Kidney epithelial cell (primary cell): Measurements from ENCODE around the gene ARHGEF1. TPM values are rescaled to one million over a fixed set of nuclear protein-coding genes. Genes with fewer than 3 reads are reported as not detected.

ENCODE experiments used
- DNase-seq: peaks from one replicate; pipeline ENCODE4 v3.0.0-alpha.2; 2010; ENCODE audit warnings: low read depth
- H3K27me3 ChIP-seq: 2 replicates; pipeline ENCODE4 v1.6.0; 2011; ENCODE audit warnings: low read length; ENCODE audit not compliant: control insufficient read depth, insufficient read depth
- H3K36me3 ChIP-seq: 2 replicates; pipeline ENCODE4 v1.5.1; 2011; ENCODE audit warnings: low read length; ENCODE audit not compliant: control insufficient read depth, insufficient read depth
- H3K4me3 ChIP-seq: 2 replicates; pipeline ENCODE4 v1.5.1; 2011; ENCODE audit warnings: low read depth, mild to moderate bottlenecking, control low read depth, low read length
- total RNA-seq: library from RNA; depleted of rRNA; stranded (reverse); fragments of >200 nt; gene quantifications from 2 replicates; pipeline ENCODE4 v1.2.3, GENCODE V29; 2015
- TF ChIP-seq, protein P1 (sequence below): IDR thresholded peaks from 2 replicates; pipeline ENCODE4 v1.5.1; 2011; ENCODE audit warnings: mild to moderate bottlenecking, moderate library complexity, low read length, control low read depth, inconsistent platforms; ENCODE audit not compliant: insufficient read depth, poor library complexity, severe bottlenecking

The ARHGEF1 gene
- total RNA-seq, 1 donor from 2014 or later = 72.2 TPM

DNA sequence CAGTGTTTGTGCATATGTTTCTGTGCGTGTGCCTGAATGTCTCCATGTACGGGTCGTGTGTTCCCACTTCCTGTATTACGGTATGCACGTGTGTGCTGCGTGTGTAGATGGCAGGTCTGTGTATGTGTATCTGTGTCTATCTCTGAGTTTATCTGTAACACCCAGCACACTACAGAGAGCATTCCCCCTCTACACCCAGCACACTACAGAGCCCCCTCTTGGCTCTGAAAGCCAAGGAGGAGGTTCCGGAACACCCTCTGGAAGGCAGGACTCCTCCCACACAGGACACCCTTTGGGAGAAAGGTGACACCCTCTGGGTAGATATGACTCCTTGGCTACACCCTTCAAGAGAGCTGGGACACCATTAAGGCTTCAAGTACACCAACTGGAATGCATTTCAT is 47.3 kb downstream of the ARHGEF1 start:
- TF ChIP-seq, protein P1, sequence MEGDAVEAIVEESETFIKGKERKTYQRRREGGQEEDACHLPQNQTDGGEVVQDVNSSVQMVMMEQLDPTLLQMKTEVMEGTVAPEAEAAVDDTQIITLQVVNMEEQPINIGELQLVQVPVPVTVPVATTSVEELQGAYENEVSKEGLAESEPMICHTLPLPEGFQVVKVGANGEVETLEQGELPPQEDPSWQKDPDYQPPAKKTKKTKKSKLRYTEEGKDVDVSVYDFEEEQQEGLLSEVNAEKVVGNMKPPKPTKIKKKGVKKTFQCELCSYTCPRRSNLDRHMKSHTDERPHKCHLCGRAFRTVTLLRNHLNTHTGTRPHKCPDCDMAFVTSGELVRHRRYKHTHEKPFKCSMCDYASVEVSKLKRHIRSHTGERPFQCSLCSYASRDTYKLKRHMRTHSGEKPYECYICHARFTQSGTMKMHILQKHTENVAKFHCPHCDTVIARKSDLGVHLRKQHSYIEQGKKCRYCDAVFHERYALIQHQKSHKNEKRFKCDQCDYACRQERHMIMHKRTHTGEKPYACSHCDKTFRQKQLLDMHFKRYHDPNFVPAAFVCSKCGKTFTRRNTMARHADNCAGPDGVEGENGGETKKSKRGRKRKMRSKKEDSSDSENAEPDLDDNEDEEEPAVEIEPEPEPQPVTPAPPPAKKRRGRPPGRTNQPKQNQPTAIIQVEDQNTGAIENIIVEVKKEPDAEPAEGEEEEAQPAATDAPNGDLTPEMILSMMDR = no peak
- no peaks in the 10 kb centered on the region for H3K36me3 ChIP-seq
- H3K4me3 ChIP-seq = no peak overlapping the region
- peaks cover 93% of the 10 kb centered on the region for H3K27me3 ChIP-seq
- no peak for DNase-seq

DNA sequence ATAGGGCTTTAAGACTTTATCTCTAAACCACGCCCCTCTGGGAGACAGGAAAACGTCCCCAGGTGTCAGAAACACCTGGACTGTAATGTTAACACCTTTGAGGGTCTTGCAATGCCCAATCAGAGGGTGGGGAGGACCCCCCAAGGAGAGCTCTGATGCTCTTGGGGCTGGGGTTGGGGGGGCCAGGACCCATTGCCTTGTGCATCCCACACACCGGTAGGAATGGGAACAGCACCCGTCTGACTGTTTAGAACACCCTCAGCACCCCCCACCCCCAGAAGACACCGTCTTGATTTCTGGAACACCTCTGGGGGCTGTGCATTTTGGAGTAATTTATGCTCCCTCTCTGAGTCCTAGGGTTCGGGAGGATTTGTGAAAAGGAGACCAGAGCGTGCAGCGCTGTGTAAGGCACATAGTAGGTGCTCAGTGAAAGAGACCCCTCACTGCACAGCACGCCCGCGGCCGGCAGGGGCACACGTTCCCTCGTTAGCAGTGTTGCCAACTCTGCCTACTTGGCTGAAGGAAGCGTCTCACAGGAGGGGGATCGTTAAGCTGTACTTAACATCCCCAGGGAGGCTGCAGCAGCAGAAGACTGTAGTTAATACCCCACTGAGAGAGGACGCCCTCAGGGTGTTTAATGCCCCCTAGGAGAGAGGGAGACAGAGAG is 48.1 kb downstream of the ARHGEF1 start:
- DNase-seq = no peak
- Histone ChIP-seq H3K4me3 (no peak overlapping the region), H3K27me3 (peaks cover 91% of the 10 kb centered on the region), H3K36me3 (no peaks in the 10 kb centered on the region)
- TF ChIP-seq, protein P1 = peak; percentile 61

GRCh38 chr19:41932259-41932719 is 49.3 kb downstream of the ARHGEF1 start:
- Histone ChIP-seq H3K36me3 (no peaks in the 10 kb centered on the region), H3K4me3 (no peak overlapping the region), H3K27me3 (peaks cover 88% of the 10 kb centered on the region)
- TF ChIP-seq, protein P1 = no peak
- no peak for DNase-seq

- H3K4me3 ChIP-seq = no peak overlapping the region
- peaks cover 85% of the 10 kb centered on the region for H3K27me3 ChIP-seq
- no peaks in the 10 kb centered on the region for H3K36me3 ChIP-seq
- DNase-seq = no peak
- TF ChIP-seq, protein P1 = no peak
These were observed 49.8 kb downstream of the ARHGEF1 start for GRCh38 chr19:41932720-41933332.

DNA sequence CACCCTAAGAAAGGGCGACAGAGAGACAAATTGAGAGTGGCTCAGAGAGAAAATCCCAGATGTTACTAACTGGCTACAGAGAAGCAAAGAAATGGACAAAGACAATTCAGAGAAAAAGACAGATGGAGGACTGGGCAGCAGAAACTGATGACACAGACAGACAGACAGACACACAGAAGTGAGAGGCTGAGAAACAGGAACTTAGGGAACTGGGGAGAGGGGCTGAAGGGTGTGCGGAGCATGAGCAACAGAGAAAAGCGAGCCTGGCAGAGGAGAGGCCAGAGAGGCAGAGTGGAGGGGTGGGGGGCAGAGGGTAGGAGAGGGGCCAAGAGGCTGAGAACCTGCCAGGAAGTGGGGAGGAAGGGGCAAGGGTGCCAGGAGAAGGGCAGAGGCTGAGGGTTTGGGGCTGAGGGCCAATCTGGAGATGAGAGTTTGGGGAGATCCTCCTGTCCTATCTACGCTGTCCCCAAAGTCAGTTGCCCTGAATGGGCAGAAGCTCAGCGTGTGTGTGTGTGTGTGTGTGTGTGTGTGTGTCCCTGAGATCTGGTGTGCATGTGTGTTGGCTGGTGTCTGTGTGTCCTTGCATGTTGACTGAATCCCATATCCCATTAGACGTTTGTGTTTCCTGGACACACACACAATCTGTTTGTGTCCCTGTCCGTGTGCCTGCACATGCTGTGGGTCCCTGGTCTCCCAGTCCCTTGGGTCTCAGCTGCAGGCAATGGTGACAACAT is 50.9 kb downstream of the ARHGEF1 start:
- no peak overlapping the region for H3K4me3 ChIP-seq
- H3K27me3 ChIP-seq = peaks cover 78% of the 10 kb centered on the region

More for the DNA sequence above, 50.9 kb downstream of the ARHGEF1 start:
- H3K36me3 ChIP-seq = no peaks in the 10 kb centered on the region
- TF ChIP-seq, protein P1 = no peak
- no peak for DNase-seq
